Gastrocnemius medialis (tissue), 4 donors: ENCODE measurements around the gene GNB3.

Experiments
- POLR2A ChIP-seq, 2 donors: fragments of 450-650 bp; IDR thresholded peaks; one replicate each; pipeline ENCODE4 v1.6.1; 2017; ENCODE audit warnings: antibody characterized with exemption in 2 of 2, mild to moderate bottlenecking in 2 of 2, moderate library complexity in 2 of 2
- TF ChIP-seq, protein P1 (sequence below), 5 experiments: fragments of 450-650 bp in 3 of 5; fragments of 200-600 bp in 2 of 5; sonication (generic) in 2 of 5; IDR thresholded peaks in 4 of 5; conservative IDR thresholded peaks in 1 of 5; 1 replicate in 4 of 5; 2 replicates in 1 of 5; pipeline ENCODE4 v1.5.1; 2016 to 2019; ENCODE audit warnings: antibody characterized with exemption in 5 of 5, mild to moderate bottlenecking in 3 of 5, moderate library complexity in 3 of 5

DNA sequence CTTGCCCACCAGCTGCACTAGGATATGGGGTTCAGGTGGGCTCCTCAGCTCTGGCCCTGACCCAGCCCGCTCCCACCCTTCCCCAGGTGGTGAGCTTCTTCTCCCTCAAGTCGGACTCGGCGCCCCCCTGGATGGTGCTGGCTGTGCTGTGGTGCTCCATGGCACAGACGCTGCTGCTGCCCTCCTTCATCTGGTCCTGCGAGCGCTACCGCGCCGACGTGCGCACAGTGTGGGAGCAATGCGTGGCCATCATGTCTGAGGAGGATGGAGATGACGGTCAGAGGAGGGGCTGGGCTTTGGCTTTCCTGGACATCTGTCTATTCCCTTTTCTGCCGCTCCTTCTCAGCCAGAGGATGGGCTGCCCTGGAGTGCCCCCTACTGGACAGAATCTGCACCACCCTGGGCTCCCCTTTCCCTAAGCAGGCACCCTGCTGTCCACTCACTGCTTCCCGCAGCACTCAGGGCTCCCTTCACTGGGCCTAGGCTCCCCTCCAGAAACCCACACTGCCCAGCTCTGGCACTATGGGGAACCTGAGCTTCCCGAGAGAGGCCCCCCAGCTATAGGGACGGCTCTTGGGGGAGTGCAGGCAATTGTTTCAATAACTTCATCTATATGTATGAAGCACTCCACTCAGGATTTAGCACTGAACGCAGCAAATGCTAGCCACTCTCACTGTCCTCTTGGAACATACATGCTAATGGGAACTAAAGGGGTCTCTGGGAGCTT, 15.2 kb upstream of the GNB3 start:
- TF ChIP-seq POLR2A (IDR thresholded peaks at IDR 0.05) = no peak
- TF ChIP-seq, protein P1, sequence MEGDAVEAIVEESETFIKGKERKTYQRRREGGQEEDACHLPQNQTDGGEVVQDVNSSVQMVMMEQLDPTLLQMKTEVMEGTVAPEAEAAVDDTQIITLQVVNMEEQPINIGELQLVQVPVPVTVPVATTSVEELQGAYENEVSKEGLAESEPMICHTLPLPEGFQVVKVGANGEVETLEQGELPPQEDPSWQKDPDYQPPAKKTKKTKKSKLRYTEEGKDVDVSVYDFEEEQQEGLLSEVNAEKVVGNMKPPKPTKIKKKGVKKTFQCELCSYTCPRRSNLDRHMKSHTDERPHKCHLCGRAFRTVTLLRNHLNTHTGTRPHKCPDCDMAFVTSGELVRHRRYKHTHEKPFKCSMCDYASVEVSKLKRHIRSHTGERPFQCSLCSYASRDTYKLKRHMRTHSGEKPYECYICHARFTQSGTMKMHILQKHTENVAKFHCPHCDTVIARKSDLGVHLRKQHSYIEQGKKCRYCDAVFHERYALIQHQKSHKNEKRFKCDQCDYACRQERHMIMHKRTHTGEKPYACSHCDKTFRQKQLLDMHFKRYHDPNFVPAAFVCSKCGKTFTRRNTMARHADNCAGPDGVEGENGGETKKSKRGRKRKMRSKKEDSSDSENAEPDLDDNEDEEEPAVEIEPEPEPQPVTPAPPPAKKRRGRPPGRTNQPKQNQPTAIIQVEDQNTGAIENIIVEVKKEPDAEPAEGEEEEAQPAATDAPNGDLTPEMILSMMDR (IDR thresholded peaks at IDR 0.05 in 4 of 5, conservative IDR thresholded peaks at IDR 0.05 in 1 of 5) = peak; percentile 62 to 85 (median 80)
